SKM-1 (cell line): Measurements from ENCODE around the gene CDC42EP1.
"Not testable (repeated sequence)": the region's sequence is repeated elsewhere in the genome, so short reads cannot be mapped to it uniquely, and the experiment has no call there.

Experiments
- DNase-seq: peaks from one replicate; lab custom pipeline; 2025; ENCODE audit not compliant: unreplicated experiment; lab: John Stamatoyannopoulos, UW

CDC42EP1 gene, protein sequence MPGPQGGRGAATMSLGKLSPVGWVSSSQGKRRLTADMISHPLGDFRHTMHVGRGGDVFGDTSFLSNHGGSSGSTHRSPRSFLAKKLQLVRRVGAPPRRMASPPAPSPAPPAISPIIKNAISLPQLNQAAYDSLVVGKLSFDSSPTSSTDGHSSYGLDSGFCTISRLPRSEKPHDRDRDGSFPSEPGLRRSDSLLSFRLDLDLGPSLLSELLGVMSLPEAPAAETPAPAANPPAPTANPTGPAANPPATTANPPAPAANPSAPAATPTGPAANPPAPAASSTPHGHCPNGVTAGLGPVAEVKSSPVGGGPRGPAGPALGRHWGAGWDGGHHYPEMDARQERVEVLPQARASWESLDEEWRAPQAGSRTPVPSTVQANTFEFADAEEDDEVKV

DNA sequence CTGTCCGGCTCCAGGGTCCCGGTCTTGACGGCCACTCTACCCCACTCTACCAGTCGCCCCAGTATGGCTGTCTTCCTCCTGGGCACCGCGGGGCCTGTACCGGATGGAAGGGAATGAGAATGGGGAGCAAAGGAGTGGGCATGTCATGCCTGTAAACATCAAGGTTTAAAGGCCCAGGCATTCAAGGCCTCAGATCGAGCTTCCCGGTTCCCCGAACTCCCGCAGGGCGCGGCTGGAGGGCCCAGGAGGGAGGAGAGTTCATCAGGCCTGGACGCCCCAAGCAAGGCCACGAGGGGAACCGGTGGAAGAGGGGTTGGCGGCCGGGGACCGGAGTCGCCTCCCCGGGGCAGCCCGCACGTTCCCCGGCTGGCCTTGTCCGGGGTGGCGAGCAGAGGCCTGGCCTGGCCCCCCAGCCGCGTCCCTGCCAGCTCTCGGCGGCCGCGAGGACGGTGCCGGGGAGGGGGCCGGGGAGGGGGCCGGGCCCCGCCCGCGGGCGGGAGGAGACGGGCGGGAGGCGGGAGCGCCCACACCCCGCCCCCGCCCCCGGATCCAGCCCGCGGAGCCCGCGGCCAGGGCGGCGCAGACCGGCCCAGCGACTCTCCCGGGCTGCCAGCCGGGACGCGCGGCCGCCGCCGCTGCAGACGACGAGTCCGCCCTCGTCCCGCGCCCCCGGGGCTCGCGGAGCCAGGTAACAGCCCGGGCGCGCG is at the start of gene CDC42EP1:
TSS of gene CDC42EP1 (plus strand) at position 580 of the 707 bp plus-strand sequence. CDS start 5,870 bp downstream, outside the sequence.
- no peak for DNase-seq

DNA sequence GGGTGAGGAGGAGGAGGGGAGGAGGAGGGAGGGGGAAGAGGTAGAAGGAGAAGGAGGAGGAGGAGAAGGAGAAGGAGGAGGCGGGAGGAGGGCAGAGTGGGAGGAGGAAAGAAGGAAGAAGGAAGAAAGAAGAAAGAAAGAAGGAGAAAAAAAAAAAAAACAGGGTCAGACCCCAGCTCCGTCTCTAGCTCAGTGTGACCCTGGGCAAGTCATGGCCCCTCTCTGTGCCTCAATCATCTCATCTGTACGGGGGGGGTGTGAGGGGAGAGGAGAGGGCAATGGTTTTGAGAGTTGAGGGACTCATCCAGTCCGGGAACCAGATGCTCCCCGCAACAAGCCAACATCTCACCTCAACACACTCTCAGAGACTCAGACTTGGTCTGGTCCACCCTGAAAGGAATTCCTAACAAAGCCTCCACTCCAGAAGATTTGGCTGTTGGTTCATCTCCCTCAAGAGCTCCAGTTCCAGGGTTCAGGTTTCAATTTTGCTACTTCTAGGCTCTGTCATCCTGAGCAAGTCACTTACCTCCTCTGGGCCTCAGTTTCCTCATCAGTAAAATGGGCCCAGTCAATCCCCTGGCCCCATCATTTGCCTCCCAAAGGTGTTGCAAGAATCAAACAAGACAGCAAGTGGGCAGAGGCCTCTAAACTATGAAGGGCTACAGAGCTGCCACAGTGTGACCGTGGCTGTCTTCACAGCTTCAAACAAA is 48.7 kb upstream of the CDC42EP1 start:
- no peak for DNase-seq

DNA sequence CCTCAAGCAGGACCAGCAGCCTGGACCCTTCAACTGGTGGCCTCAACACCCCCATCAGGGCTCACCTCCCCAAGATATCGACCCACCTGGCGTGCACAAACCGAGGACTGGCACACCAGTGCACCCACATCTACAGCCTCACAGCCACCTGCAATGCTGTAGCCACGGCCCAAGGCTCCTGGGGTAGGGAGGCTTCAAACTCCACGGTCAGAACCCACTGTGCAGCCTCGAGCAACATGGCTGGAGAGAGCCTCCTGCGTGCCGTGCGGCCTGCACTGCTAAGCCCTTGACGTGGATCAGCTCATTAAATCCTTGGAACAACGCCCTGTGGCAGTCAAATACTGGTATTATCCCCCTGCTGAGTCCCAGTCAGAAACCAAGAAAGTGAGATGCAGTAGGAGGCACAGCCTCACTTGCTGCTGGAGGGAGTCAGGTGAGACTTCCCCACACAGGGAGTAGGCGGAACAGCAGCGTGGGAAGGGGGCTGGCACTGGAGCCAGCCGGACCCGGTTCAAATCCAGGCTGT is 45.7 kb upstream of the CDC42EP1 start:
- no peak for DNase-seq

DNA sequence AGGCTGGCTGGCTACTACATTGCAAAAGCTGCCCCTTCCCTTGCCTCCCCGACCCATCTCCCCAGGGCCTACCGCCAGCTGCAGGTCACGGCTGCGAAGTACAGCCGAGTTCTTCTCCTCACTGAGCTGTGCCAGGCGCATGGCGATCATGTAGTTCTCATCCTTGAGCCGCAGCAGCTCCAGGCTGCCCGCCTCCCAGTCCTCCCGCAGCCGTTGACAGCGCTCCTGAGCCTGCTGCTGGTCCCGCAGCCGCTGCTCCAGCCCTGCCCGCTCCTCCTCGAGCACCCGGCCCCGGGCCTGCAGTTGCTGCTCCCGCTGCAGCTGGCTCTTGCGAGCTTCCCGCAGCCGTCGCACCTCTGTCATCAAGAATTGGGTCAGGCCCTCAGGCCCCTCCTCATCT is 44.4 kb upstream of the CDC42EP1 start:
- DNase-seq = no peak

DNA sequence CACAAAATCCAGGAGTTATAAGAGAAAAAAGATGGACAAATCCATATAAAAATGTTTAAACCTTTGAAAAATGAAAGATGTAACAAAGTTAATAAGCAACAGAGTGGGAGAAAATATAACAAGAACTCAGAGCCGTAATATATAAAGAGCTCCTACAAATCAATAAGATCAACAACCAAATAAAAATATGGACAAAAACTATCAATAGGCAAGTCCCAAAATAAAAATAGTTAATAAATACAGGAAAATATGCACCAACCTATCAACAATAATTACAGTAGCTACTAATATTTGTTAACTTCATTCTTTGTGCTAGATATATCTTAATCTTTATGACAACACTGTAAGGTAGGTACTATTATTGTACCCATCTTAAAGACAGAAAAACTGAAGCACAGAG is 43.8 kb upstream of the CDC42EP1 start:
- DNase-seq = no peak

DNA sequence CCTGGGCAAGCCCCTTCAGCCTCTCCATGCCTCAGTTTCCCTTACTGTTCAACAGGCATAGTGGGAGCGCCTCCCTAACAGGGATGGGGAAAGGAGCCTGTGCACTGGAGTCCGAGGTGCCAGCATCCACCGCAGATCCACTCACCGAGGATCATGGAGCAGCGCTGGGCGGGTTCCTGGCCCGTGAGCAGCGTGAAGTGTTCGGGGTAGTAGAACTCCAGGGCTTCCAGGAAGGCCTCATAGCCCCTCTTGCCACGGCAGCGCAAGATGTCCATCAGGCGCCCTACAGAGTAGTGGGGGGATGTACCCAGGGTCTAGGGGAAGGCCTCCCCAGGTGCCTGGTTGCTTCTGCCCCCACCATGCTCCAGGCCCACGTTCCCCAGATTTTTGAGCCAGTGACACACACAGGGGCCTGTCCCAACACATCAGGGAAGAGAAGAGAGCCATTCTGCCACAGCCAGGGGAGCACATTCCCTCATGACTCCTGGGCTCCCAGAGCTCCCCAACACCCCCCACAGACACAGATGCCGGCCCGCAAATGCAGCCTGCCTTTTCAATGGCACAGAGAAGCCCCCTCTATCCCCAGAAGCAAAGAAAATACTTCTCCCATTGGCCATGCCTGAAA is 42.3 kb upstream of the CDC42EP1 start:
- DNase-seq = no peak

DNA sequence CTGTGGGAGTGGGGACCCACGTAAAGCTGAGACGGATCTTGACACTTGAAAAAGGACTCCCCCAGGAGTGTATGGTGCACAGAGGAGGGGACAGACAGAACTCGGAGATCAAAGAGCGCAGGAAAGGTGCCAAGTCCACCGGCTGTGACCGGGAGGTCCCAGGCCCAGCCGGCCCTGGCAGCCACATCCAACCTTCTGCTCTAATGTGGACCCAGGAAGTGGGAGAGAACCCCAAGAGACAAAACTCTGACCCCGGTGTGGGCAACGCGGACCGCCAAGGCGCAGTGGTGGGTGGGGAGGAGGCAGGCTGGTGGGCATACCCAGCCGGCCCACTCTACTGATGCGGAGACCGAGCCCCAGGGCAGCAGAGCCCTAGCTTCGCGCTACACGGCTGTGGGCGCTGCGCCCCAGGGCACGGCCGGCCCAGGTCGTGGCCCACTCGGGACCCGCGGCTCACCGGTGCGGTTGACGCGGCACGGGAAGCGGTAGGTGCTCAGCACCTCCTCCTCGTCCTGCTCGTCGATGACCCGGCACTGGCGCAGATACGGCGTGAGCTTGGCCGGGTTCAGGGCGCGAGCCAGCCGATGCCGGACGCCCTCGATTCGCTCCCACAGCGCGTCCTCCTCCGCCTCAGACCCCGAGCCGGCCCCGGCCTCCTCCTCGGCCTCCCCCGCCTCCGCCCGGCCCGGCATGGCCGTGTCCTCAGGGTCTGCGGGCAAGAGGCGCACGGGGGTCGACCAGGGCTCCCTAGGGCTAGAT is 41.6 kb upstream of the CDC42EP1 start:
- DNase-seq = no peak

DNA sequence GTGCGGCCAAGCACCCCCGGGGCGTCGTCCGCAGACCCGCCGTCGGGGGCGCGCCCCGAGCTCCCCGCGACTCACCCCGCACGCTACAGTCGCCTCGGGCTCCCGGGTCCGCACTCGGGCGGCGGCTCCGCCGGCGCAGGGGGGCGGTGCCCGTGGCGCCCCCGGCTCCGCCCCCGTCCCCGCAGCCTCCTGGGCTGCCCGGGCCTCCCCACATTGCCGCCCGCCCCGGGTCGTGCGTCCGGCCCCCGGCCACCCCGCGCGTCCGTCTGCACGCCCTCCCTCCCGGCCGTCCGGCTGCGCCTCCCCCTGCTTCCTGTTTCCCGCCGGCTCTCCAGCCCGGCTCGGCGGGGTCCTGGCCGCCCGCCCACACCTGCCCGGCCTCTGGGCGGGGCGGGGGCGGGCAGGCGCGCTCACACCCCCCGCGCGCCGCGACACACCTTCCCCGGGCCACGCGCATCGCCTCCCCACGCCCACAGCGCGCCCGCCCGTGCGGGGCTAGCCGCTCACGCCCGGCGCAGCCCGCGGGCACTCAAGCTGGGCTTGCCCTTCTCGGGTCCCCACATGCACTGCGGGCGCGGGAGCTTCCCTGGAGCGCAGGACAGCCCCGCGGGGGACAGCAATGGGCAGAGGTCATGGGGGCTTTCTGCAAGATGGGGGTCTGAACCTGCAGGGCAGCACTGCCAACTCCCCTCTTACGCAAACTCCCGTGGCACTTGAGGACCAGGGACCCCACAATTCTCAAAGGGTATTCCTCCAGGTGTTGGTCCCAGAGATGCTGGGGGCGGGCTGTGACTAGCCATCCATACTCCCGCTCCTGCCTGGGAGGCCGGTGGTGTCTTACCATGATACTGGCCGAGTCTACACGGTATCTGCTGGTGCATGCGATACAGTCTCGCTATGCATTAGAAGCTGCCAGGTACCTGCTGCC is 40.7 kb upstream of the CDC42EP1 start, which contains the start of gene CARD10:
TSS of gene CARD10 (minus strand) at position 148 of the 928 bp plus-strand sequence. CDS start 215 bp downstream, outside the sequence.
- DNase-seq = no peak

DNA sequence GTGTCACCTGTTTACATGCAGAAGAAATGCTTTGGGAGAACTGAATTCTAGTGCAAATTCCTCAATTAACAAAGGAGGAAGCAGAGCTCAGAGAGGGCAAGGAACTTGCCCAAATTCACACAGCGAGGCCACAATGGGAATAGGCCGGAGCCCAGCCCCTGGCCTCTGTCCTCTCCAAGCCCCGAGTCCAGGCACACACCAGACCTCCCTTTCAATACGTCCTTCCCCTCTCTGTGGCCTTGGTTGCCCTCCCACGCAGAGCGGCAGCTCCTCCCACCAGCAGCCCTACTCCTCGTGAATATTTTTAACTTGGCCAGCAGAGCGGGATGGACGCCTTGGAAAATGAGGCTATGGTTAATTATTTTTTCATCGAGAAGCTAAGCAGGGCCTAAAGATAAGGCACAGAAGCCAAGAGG is 39.5 kb upstream of the CDC42EP1 start:
- no peak for DNase-seq

DNA sequence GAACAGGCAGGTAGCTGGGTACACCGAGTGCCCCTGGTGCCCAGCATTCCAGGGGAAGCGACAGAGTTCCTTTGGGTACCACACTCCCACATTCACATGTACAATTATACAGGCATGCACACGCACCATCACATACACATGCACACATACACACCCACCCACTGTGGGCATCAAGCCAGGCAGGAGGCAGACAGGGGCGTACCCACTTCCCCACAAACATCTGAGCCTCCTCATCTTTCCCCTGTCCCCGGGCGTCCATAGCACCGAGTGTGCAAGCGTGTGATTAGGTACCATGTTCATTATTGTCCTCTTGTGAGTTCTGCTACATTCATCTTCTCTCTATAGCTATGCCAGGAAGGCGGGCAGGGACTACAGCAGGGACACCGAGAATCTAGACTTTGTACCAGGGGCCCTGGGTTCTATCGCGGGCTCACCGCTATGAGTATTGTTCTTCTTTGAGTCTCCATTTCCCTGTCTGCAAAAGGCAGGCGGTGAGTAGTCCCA is 39.0 kb upstream of the CDC42EP1 start:
- DNase-seq = no peak

DNA sequence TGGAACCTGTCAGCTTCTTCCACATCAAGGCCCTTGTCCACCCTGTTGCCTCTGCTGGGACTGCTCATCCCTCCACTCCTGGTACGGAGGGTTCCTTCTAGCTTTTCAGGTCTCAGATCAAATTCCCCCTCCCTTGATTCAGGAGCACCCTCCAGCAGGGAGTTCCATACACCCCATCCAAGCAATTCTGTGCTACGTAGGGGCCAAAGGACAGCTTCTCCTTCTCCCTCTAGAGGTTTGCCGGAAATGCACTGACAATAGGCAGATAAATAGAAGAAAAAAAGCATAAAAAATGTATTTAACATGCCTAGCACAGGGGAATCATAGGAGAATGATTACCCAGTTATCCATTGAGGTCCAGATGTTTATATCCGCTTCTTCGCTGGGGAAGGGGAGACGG is 37.8 kb upstream of the CDC42EP1 start:
- no peak for DNase-seq

DNA sequence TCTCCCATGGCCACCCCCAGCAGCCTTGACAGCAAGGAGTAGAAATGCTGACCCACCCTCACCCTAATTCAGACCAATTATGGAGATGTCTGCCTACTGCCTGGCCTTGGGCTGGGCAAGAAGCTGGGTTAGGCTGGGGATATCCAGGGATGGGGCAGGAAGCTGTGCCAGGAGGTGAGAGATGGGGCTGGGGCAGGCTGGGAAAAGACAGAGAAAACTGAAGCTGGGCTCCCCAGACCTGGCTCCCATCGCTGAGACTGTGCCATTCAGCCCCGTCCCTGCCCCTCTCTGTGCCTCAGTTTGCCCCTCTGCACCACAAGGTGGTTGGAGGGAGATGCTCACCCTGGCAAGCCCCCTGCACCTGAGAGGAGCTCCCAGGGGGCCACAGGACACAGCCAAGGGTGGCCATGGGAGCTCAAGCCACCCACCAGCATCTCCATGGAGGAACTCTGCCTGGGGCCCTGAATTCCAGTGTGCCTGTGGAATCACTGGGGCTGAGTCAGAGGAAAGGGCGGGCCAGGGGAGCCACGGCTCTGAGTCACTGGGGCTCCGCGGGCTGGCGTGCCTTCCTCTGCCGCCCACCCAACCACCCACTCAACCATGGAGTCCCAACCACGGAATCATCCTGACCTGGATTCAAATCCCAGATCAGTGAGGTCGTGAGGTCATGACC is 35.1 kb upstream of the CDC42EP1 start:
- DNase-seq = no peak

DNA sequence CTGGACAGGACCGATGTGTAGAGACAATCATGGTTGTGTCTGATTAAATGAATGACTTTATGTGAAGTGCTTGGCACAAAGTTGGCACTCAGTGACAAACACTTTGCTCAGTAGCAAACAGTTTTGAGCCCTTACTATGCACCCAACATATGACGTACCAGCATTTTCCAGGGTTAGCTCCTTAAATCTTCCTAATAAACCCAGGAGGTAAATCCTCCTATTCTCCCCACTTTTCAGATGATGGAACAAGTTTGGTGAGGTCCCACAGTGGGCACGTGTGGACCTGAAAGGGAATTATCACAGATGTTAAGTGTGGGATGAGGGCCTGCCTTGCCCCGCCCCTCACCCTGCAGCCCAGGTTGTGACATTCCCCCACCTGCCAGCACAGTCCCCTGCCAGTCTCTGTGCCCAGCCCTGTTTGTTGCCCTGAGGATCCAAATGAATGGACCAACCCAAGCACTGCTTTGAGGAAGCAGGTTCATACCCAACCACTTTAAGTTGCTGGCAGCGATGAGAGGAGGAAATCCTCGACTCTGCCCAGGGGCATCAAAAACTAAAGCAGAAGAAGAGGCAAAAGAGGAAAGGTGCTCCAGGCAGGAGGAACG is 34.4 kb upstream of the CDC42EP1 start:
- DNase-seq = no peak

DNA sequence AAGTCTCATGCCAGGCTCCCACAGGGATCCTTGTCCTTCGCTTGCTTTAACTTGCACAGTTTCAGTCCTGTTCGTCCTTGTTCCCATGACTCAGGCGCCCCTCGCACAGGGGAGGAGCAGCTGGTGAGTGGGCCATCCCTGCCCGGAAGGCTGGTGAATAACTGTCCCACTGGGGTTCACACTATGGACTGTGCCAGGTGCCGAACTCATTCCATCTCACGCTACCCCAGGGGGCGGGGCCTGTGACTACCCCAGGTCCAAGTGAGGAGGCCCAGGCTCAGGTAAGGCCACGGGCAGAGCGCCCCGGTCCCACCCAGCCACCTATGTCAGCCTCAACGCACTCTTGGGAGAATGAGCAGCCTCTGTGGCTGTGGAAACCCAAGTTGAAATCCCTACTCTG is 33.9 kb upstream of the CDC42EP1 start:
- no peak for DNase-seq

DNA sequence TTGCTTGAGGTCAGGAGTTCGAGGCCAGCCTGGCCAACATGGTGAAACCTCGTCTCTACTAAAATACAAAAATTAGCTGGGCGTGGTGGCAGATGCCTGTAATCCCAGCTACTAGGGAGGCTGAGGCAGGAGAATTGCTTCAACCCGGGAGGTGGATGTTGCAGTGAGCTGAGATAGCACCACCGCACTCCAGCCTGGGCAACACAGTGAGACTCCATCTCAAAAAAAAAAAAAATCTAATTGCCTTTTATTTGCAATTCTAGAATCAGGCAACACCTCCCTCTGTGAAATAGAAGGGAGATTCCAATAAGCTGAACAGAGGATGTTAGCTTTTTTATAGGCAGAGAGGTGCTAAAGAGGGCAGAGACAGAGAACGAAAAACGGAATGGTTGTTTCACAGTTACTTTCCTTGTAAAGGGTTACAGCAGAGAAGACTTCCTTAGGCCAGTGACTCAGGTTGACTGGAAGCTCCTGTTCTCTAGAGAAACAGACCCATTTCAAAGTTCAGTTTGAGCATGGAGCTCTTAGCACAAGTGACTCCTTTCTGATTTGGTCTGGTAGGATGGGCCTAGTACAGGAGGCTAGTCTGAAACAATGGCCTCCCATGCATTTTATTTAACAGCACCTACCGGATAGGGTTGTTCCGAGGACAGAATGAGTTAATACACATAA is 33.1 kb upstream of the CDC42EP1 start:
- DNase-seq = not testable (repeated sequence)

DNA sequence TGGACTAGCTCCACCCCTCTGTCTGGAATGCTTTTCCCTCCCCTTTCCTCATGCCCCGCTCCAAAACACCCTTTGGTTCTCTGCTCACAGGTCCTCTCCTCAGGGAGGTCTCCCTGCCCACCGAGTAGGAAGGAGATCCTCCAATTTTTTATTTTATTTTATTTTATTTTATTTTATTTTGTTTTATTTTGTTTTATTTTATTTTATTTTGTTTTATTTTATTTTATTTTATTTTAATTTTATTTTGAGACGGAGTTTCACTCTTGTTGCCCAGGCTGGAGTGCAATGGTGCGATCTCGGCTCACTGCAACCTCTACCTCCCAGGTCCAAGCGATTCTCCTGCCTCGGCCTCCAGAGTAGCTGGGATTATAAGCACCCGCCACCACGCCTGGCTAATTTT is 32.3 kb upstream of the CDC42EP1 start:
- DNase-seq = not testable (repeated sequence)

DNA sequence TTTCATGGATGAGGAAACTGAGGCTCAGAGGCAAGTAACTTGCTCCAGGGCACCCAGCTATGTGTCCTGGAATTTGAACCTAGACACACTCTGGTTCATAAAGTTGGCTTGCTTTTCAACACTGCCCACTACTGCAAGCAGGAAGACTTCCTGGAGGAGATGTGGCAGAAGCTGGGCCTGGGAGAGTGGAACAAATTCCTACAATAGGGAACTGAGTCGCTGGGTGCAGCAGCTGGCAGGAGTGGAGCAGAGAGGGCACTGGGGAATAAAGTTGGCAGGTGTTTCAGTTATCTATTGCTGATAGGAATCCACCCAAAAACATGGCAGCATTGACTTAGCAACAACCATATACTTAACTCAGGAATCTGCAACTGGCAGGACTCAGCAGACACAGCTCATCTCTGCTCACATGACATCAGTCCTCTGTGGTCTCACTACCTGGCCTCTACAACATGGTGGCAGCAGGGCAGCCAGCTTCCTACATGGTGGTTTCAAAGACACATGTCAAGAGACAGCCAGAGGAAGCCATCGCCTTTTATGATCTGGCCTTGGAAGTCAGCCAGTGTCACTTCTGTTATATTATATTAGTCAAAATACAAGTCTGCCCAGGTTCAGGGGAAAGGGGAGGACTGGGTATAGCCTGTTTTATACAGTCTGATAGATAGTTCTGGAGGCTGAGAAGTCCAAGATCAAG is 30.5 kb upstream of the CDC42EP1 start:
- no peak for DNase-seq
